DOHH2 (cell line): Measurements from ENCODE around the gene CALN1.

Experiments used
- H3F3A ChIP-seq: fragments of 200-600 bp; sonication (generic), shearing (Covaris generic); 2 replicates; pipeline ENCODE4 v1.6.0; 2016; ENCODE audit warnings: antibody characterized with exemption, mild to moderate bottlenecking; ENCODE audit not compliant: control insufficient read depth, insufficient read depth
- H3K27ac ChIP-seq: fragments of 200-600 bp; sonication (generic); 2 replicates; pipeline ENCODE4 v1.5.1; 2014; ENCODE audit warnings: low read depth, mild to moderate bottlenecking, low read length, moderate library complexity
- H3K27me3 ChIP-seq: fragments of 200-600 bp; sonication (generic); 2 replicates; pipeline ENCODE4 v1.6.1; 2014; ENCODE audit warnings: mild to moderate bottlenecking, low read length, mixed read lengths; ENCODE audit not compliant: control insufficient read depth
- H3K36me3 ChIP-seq: fragments of 200-600 bp; sonication (generic); 2 replicates; pipeline ENCODE4 v1.6.1; 2014; ENCODE audit warnings: mild to moderate bottlenecking, low read length, moderate library complexity, mixed read lengths; ENCODE audit not compliant: control insufficient read depth
- H3K4me1 ChIP-seq: fragments of 200-600 bp; sonication (generic); 2 replicates; pipeline ENCODE4 v1.6.1; 2014; ENCODE audit warnings: mild to moderate bottlenecking, low read length, mixed read lengths; ENCODE audit not compliant: control insufficient read depth
- H3K4me2 ChIP-seq: fragments of 200-600 bp; sonication (generic); 2 replicates; pipeline ENCODE4 v1.6.0; 2014; ENCODE audit warnings: mild to moderate bottlenecking, low read length, moderate library complexity
- H3K4me3 ChIP-seq: fragments of 200-600 bp; sonication (generic); 2 replicates; pipeline ENCODE4 v1.5.1; 2014; ENCODE audit warnings: mild to moderate bottlenecking, low read length, mixed read lengths
- H3K79me2 ChIP-seq: fragments of 200-600 bp; sonication (generic); 2 replicates; pipeline ENCODE4 v1.6.1; 2014; ENCODE audit warnings: mild to moderate bottlenecking, low read length, mixed read lengths; ENCODE audit not compliant: control insufficient read depth
- H3K9me2 ChIP-seq: fragments of 200-600 bp; sonication (generic); replicated peaks from 2 replicates; pipeline ENCODE4 v1.6.1; 2014; ENCODE audit warnings: mild to moderate bottlenecking, low read length, mixed read lengths; ENCODE audit not compliant: control insufficient read depth
- H3K9me3 ChIP-seq: fragments of 200-600 bp; sonication (generic); 2 replicates; pipeline ENCODE4 v1.6.1; 2014; ENCODE audit warnings: antibody characterized with exemption, low read length, mixed read lengths; ENCODE audit not compliant: control insufficient read depth, insufficient read depth
- H4K20me1 ChIP-seq: fragments of 200-600 bp; sonication (generic); 2 replicates; pipeline ENCODE4 v1.6.0; 2014; ENCODE audit warnings: low read depth, mild to moderate bottlenecking, antibody characterized with exemption, low read length, moderate library complexity; ENCODE audit not compliant: control insufficient read depth, insufficient read depth
- CTCF ChIP-seq: fragments of 200-600 bp; sonication (generic); IDR thresholded peaks from one replicate; pipeline ENCODE4 v1.5.1; 2014; ENCODE audit warnings: antibody characterized with exemption, mild to moderate bottlenecking, low read depth, low read length; ENCODE audit not compliant: poor library complexity, severe bottlenecking
- EZH2phosphoT487 ChIP-seq: fragments of 200-600 bp; sonication (generic); IDR thresholded peaks from 2 replicates; pipeline ENCODE4 v1.6.1; 2017; ENCODE audit warnings: borderline replicate concordance, mild to moderate bottlenecking, antibody characterized with exemption, low read length, moderate library complexity, mixed read lengths

The CALN1 gene

GRCh38 chr7:72446131-72446530, 34.0 kb upstream of the CALN1 start:
- no peaks in the 10 kb centered on the region for H3F3A ChIP-seq
- H3K4me1 ChIP-seq = no peaks in the 10 kb centered on the region
- H3K4me3 ChIP-seq = no peak overlapping the region
- no peaks in the 10 kb centered on the region for H4K20me1 ChIP-seq
- no peaks in the 10 kb centered on the region for H3K9me3 ChIP-seq
- H3K27me3 ChIP-seq = no peaks in the 10 kb centered on the region
- H3K36me3 ChIP-seq = no peaks in the 10 kb centered on the region
- no peak overlapping the region for H3K4me2 ChIP-seq
- TF ChIP-seq EZH2phosphoT487 (no peak), CTCF (no peak)
- H3K27ac ChIP-seq = no peak overlapping the region
- no peaks in the 10 kb centered on the region for H3K9me2 ChIP-seq
- no peaks in the 10 kb centered on the region for H3K79me2 ChIP-seq

GRCh38 chr7:72445580-72445979, 33.4 kb upstream of the CALN1 start:
- no peak overlapping the region for H3K4me3 ChIP-seq
- H3K36me3 ChIP-seq = no peaks in the 10 kb centered on the region
- H3K9me2 ChIP-seq = no peaks in the 10 kb centered on the region
- no peak overlapping the region for H3K4me2 ChIP-seq
- no peaks in the 10 kb centered on the region for H3K27me3 ChIP-seq
- H4K20me1 ChIP-seq = no peaks in the 10 kb centered on the region
- no peaks in the 10 kb centered on the region for H3F3A ChIP-seq
- no peaks in the 10 kb centered on the region for H3K79me2 ChIP-seq
- TF ChIP-seq CTCF (no peak), EZH2phosphoT487 (no peak)
- H3K9me3 ChIP-seq = no peaks in the 10 kb centered on the region
- no peak overlapping the region for H3K27ac ChIP-seq
- no peaks in the 10 kb centered on the region for H3K4me1 ChIP-seq

GRCh38 chr7:72445075-72445474, 32.9 kb upstream of the CALN1 start:
- Histone ChIP-seq H3K79me2 (no peaks in the 10 kb centered on the region), H3K4me3 (no peak overlapping the region), H3K9me2 (no peaks in the 10 kb centered on the region), H3F3A (no peaks in the 10 kb centered on the region), H3K9me3 (no peaks in the 10 kb centered on the region), H3K4me1 (no peaks in the 10 kb centered on the region), H3K4me2 (no peak overlapping the region), H3K36me3 (no peaks in the 10 kb centered on the region), H3K27me3 (no peaks in the 10 kb centered on the region), H3K27ac (no peak overlapping the region), H4K20me1 (no peaks in the 10 kb centered on the region)
- TF ChIP-seq CTCF = no peak
- no peak for TF ChIP-seq EZH2phosphoT487
